Measurements from ENCODE around the gene ARID4A.
"Not testable (repeated sequence)": the region's sequence is repeated elsewhere in the genome, so short reads cannot be mapped to it uniquely, and the experiment has no call there.

The ARID4A gene

DNA sequence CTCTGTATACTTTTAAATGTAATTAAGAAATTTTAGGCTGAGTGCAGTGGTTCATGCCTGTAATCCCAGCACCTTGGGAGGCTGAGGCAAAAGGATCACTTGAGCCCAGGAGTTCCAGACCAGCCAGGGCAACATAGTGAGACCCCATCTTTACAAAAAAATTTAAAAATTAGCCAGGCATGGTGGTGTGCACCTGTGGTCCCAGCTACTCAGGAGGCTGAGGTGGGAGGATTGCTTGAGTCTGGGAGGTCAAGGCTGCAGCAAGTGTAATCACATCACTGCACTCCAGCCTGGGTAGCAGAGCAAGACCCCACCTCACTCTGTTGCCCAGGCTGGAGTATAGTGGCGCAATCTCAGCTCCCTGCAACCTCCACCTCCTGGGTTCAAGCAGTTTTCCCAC is 63.9 kb downstream of the ARID4A start:
- DNase-seq: not testable (repeated sequence)

DNA sequence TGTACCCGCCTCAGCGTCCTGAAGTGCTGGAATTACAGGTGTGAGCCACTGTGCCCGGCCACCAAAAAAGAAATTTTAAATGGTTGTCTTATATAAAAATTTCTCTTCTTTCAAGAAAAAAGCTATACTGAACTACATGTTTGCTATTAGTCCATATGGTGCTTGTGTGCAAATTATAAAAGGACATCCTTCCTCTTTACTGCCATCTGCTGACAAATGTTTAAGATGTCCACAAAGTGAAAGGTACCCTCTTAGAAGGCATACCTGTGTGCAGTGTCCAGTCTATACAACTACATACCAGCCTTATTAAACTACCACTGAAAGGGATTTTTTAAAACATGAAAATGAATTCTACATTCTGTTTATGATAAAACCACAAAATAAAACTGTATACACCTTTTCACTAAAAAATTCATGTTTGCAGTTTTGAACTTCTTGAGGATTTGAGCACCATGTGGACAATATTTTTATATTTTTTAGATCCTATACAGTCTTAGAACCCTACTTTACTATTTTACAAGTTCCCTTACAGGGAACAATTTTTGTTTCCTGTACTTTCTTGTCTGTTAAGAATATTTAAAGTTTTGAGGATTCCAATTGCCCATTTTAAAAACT is 64.5 kb downstream of the ARID4A start:
- no peak for DNase-seq

DNA sequence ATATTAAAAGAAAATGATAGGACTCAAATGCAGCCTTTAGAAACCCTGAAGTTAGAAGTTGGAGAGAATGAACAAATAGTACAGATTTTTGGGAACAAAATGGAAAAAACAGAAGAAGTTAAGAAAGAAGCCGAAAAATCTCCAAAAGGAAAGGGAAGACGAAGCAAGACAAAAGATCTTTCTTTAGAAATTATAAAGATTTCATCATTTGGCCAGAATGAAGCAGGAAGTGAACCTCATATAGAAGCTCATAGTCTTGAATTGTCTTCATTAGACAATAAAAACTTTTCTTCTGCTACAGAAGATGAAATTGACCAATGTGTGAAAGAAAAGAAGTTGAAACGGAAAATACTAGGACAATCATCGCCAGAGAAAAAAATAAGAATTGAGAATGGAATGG is 66.0 kb downstream of the ARID4A start:
- no peak for DNase-seq

DNA sequence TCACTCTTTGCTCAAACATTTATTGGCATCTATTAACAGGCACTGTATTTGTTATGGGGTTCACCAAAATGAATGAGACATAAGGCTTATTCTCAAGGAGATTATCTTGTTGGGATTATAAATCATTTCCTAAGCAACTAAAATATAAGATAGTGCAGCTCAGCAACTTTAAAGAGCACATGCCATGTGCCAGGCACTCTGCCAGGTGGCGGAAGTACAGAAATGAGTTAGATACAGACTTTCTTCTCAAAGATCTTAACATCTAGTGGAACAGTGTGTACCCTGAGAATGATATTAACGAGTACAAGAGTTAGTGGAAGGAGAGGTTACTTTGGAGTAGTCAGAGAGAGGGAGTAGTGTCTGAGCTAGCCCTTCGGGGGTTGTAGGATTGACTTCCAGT is 68.9 kb downstream of the ARID4A start:
- no peak for DNase-seq

DNA sequence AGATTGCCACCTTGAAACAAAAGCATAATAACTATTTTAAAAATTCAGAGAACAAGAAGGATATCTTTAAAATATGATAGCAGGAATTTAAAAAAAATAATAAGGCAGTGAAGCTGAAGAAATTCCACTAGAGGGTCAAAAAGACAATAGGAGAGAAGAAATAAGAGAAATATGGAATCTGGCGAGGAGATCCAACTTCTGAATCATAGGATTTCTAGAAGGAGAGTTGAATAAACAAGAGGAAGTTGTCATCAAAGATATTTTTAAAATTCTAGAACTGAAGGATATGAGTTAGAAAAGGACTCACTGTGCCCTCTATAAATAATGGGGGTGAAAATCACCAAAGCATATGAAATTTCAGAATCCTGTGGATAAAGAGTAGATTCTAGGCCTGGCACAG is 70.6 kb downstream of the ARID4A start:
- DNase-seq: no peak

DNA sequence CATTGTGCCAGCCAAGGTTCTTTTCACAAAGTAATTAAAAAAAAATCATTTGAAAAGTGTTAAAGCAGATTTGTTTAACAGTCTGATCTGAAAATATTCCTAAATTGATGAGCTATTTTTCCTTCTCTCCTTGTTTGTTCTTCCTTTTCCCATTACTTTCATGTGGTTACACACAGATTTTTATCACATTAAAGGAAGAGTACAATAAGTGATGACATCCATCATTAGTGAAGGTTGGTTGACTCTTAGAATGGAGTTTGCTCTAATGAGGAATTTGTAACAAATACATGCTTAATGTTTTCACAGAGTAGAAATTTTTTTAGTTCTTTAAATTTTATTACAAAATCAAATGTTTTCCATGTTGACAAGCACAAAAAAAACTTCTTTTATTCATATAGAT is 78.4 kb downstream of the ARID4A start:
- DNase-seq: no peak

DNA sequence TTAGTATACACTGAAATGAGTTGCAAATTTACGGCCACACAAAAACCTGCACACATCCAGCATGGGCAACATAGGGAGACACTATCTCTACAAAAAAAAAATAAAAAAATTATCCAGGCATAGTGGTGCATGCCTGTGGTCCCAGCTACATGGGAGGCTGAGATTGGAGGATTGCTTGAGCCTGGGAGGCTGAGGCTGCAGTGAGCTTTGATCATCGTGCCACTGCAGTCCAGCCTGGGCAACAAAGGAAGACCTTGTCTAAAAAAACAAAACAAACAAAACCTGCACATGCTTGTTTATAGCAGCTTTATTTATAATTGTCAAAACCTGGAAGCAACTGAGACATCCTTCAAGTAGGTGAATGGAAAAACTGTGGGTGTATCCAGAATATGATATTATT is 92.5 kb downstream of the ARID4A start:
- DNase-seq: no peak

DNA sequence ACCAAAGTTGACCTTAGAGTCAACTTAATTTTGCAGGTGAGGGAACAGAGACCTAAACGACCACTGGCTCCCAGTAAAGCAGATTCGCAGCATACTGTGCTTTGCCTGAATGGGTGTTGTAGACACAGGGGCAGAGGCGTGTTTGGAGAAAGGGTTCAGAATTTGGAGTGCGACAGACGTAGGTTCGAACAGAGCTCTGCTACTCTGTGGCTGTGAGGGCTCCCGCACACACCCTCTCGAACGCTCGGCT is 97.1 kb downstream of the ARID4A start:
- DNase-seq: no peak

DNA sequence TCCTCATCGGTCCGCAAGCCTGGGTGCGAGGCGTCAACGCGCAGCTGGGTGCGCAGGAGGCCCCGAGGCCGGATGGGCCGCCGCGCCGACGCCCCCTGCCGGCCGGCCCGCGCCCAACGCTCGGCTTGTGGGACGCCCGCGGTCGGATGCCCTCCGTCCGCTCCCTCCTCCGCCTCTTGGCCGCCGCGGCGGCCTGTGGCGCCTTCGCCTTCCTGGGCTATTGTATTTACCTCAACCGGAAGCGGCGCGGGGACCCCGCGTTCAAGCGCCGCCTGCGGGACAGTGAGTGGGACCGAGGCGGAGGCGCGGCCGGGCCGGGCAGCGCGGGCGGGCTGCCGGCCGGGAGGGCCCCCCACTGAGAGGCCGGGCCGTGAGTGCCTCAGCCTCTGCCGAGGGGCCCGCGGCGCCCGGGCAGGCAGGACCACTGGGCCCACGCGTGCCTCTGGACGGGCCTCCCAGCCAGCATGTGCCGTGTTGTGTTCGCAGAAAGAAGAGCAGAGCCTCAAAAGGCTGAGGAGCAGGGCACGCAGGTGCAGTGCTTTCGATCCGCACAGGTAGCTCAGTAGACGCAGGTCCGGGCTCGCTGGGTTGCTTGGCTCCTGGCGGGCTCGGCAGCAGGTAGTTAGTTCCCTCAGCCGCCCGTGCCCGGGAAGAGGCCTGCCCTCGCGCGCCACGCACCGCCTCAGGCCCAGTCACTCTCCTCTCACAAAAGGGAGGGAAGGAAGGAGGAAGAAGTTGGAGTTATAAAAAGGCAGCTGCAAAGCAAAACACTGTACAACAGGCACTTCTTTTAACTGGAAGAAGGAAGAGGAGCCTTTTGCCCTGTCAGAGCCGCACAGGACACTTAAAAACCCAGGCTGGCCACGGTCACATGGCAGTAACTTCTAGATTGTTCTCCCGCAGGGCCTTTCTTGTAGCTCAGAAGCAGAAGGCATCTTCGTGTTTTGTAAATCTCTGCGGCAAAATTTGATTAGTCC is 97.7 kb downstream of the ARID4A start, which contains the start of gene TOMM20L:
TSS of gene TOMM20L (plus strand) at position 119 of the 977 bp plus-strand sequence. CDS start at position 147, 28 bp downstream.
- DNase-seq: peak; percentile 72 to 78

DNA sequence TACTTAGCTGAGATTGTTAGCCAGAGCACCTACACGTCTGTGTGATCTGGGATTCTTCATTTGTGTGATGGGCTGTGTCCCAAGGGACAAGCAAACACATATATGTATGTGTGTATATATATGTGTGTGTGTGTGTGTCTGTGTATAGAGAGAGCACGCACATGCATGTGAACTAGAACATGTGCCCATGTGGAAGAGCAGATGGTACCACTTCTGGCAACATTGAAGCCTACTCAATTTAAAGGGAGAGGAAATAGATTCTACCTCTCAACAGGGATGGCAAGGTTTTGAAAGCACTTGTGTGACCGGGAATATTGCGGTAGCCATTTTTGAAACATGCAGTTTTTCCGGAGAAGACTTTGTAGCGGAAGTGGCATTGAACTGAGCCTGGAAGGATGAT is 98.8 kb downstream of the ARID4A start:
- no peak for DNase-seq

DNA sequence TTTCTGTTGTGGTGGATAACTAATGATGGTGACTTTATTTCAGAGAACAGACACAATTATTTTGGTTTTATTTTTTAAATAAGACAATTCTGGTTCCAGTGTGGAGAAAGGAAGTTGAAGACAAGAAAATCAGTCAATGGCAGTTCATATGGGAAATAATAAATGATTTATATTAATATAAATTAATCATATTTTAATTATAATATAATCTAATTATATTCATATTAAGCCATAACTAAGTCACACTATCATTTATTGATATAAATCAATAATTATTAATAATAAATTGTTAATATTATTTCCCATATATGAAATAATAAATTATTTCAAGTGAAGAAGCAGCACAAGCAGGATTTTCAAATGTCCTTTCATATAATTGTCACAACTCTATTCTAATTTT is 100.1 kb downstream of the ARID4A start:
- no peak for DNase-seq

DNA sequence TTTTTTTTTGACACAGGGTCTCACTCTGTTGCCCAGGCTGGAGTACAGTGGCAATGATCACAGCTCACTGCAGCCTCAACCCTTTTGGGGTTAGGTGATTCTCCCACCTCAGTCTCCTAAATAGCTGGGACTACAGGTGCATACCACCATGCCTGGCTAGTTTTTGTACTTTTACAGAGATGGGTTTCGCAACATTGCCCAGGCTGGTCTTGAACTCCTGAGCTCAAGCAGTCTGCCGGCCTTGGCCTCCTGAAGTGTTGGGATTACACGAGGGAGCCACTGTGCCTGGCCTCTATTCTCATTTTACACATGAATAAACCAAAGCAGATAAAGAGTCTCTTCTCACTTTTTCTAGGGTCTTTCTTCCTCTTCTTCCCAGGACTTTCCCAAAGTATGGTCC is 100.5 kb downstream of the ARID4A start:
- no peak for DNase-seq

DNA sequence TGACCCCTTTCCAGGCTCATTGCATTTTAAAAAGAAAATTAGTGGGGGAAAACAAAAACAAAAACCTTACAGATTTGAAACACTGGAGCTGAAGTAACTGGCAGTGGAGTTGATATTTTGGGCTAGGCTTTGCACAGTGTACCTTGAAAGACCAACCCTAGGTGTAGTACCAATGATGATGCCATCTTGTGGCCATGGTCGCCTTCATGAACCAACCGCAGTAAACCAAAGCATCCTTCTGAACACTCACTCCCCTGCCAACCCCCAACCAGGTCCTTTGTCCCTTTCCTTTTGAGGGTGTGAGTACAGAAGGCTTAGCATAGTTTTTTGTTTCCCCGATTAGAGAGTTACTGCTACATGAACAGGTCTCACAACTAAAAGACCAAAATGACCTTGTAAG is 103.2 kb downstream of the ARID4A start:
- DNase-seq: no peak

DNA sequence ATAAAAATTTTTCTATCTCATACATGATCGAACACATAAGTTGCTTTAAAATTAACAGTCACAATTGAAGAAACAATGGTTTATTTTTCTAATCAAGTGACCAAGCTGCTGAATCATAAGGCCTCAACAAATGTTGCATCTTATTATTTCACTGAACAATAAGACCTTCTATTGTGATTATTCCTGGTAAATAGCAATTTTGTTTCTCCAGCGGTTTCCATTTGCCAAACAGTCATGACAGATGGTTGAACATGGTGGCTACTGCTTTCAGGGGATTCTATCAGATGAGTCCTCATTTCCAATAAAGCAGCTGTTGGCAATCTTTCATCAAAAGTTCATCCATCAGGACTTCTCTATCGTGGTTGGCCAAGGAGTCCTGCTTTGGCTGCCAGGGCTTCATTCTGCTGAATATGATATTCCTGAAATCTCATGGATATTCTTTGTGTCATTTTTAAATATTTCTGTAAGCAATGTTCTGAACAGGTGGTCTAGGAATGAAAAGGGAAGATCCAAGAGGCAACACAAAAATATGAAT is 110.4 kb downstream of the ARID4A start:
- DNase-seq: no peak

DNA sequence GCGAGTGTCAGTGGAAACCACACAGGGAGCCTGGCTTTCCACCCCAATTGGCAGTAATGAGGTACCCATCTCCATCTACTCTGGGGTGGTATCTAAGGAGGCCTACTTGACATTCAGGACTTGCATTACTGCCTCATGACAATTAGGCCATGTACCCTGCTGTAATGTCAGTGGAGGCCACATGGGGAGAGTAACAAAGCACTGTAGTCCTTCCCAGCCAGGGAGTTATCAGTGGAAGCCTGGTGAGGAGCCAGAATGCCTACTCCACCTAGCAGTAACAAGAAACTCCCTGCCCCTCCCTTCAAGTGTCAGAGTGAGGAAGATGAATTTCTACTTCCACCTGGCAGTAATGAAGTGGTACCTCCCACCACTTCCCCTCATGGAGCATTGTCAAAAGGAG is 116.5 kb downstream of the ARID4A start:
- DNase-seq: no peak

DNA sequence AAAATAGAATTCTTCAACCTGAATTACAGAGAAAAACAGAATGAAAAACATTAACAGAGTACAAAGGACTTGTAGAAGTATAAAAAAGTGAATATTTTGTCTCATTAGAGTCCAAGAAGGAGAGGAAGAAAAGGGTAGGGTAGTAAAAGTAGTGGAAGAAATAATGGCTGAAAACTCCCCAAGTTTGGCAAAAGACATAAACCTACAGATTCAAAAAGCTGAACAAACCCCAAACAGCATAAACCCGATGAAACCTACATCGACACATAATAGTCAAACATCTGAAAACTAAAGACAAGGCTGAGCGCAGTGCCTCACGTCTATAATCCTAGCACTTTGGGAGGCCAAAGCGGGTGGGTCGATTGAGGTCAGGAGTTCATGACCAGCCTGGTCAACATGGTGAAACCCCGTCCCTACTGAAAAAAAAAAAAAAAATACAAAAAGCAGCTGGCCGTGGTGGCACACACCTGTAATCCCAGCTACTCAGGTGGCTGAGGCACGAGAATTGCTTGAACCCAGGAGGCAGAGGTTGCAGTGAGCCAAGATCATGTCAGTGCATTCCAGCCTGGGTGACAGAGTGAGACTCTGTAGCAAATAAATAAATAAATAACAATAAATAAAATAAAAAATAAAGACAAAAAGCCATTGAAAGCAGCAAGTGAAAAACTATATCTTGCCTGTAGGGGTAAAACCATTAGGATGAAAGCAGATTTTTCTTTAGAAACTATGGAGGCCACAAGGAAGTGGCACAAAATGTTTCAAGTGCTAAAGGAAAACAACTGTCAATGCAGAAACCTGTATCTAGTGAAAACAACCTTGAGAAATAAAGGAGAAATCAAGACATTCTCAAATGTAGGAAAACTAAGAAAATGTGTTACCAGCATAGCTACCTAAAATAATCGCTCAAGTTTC is 117.5 kb downstream of the ARID4A start:
- no peak for DNase-seq

DNA sequence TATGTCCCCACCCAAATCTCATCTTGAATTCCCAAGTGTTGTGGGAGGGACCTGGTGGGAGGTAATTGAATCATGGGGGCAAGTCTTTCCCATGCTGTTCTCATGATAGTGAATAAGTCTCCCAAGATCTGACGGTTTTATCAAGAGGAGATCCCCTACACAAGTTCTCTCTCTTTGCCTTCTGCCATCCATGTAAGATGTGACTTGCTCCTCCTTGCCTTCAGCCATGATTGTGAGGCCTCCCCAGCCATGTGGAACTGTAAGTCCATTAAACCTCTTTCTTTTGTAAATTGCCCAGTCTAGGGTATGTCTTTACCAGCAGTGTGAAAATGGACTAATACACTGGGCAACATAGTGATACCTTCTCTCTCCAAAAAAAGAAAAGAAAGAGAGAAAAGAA is 118.6 kb downstream of the ARID4A start:
- not testable (repeated sequence) for DNase-seq

Data from stimulated activated CD4-positive, alpha-beta T cell treated with anti-CD3 and anti-CD28 coated beads, Interleukin-2, amount 100 ng/mL, for 24 hours (primary cell).